ENCODE results near the gene NCF4. TPM values are rescaled to one million over a fixed set of nuclear protein-coding genes. Genes with fewer than 3 reads are reported as not detected.

The NCF4 gene
- total RNA-seq, 1 experiment from 2014 or later: not detected

DNA sequence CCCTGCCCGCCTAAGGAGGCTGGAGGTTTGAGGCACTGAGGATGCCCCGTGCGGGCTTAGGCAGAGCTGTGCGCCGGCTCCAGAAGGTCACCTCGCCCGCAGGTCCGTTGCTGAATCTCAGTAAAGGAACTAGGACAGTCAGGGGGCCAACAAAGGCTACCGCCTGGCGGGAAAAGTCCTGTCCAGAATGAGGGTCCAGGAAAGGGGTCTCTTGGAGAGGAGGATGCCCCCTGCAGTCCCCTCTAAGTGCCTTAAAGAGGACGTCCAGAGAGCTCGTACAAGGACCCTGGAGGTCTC is 44.5 kb upstream of the NCF4 start:
- Histone ChIP-seq H3K4me1 (ENCODE audit: control insufficient read depth, insufficient read depth, low read length) (no peaks in the 10 kb centered on the region; the same call in 1 of the 2 replicates), H3K27me3 (ENCODE audit: control insufficient read depth, insufficient read depth, low read length) (peaks cover 8% of the 10 kb centered on the region; the same call in 1 of the 2 replicates), H3K4me3 (ENCODE audit: low read depth in 2 of 2, low read length in 2 of 2) (peak overlapping the region; percentile 14 to 24; a peak in 2 of 4 replicates), H3K27ac (ENCODE audit: low read length) (no peak overlapping the region), H3K9me3 (ENCODE audit: control insufficient read depth, insufficient read depth, low read depth, low read length) (no peaks in the 10 kb centered on the region), H3K36me3 (ENCODE audit: control insufficient read depth, insufficient read depth, low read length) (no peaks in the 10 kb centered on the region)
- no TSS peak for BruUV-seq (replicated peaks)
- intact Hi-C loops (cut with micrococcal nuclease; ENCODE audit: unreplicated experiment): no loop called here
- TF ChIP-seq, protein P1, sequence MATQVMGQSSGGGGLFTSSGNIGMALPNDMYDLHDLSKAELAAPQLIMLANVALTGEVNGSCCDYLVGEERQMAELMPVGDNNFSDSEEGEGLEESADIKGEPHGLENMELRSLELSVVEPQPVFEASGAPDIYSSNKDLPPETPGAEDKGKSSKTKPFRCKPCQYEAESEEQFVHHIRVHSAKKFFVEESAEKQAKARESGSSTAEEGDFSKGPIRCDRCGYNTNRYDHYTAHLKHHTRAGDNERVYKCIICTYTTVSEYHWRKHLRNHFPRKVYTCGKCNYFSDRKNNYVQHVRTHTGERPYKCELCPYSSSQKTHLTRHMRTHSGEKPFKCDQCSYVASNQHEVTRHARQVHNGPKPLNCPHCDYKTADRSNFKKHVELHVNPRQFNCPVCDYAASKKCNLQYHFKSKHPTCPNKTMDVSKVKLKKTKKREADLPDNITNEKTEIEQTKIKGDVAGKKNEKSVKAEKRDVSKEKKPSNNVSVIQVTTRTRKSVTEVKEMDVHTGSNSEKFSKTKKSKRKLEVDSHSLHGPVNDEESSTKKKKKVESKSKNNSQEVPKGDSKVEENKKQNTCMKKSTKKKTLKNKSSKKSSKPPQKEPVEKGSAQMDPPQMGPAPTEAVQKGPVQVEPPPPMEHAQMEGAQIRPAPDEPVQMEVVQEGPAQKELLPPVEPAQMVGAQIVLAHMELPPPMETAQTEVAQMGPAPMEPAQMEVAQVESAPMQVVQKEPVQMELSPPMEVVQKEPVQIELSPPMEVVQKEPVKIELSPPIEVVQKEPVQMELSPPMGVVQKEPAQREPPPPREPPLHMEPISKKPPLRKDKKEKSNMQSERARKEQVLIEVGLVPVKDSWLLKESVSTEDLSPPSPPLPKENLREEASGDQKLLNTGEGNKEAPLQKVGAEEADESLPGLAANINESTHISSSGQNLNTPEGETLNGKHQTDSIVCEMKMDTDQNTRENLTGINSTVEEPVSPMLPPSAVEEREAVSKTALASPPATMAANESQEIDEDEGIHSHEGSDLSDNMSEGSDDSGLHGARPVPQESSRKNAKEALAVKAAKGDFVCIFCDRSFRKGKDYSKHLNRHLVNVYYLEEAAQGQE (IDR thresholded peaks at IDR 0.05; ENCODE audit: insufficient read depth in 1 of 2, low read depth in 2 of 2, low read length in 1 of 2): no peak
- TF ChIP-seq, protein P2, sequence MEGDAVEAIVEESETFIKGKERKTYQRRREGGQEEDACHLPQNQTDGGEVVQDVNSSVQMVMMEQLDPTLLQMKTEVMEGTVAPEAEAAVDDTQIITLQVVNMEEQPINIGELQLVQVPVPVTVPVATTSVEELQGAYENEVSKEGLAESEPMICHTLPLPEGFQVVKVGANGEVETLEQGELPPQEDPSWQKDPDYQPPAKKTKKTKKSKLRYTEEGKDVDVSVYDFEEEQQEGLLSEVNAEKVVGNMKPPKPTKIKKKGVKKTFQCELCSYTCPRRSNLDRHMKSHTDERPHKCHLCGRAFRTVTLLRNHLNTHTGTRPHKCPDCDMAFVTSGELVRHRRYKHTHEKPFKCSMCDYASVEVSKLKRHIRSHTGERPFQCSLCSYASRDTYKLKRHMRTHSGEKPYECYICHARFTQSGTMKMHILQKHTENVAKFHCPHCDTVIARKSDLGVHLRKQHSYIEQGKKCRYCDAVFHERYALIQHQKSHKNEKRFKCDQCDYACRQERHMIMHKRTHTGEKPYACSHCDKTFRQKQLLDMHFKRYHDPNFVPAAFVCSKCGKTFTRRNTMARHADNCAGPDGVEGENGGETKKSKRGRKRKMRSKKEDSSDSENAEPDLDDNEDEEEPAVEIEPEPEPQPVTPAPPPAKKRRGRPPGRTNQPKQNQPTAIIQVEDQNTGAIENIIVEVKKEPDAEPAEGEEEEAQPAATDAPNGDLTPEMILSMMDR (IDR thresholded peaks at IDR 0.05): no peak
- TF ChIP-seq POLR2AphosphoS5 (IDR thresholded peaks at IDR 0.05; ENCODE audit: low read depth, low read length): no peak
- no peak for TF ChIP-seq TCF7L2 (IDR thresholded peaks at IDR 0.05; ENCODE audit: low read depth, low read length)
- DNase-seq (ENCODE audit: low read depth, low spot score) (no peak), ATAC-seq (peak; percentile 69; the same call in 1 of the 2 replicates)
- POLR2A ChIA-PET: no interaction called here
- CTCF ChIA-PET: no interaction called here
- in situ Hi-C loops (cut with HindIII; ENCODE audit: low pct_unique_long_range_greater_than_20kb, low sequenced_read_pairs): no loop called here

DNA sequence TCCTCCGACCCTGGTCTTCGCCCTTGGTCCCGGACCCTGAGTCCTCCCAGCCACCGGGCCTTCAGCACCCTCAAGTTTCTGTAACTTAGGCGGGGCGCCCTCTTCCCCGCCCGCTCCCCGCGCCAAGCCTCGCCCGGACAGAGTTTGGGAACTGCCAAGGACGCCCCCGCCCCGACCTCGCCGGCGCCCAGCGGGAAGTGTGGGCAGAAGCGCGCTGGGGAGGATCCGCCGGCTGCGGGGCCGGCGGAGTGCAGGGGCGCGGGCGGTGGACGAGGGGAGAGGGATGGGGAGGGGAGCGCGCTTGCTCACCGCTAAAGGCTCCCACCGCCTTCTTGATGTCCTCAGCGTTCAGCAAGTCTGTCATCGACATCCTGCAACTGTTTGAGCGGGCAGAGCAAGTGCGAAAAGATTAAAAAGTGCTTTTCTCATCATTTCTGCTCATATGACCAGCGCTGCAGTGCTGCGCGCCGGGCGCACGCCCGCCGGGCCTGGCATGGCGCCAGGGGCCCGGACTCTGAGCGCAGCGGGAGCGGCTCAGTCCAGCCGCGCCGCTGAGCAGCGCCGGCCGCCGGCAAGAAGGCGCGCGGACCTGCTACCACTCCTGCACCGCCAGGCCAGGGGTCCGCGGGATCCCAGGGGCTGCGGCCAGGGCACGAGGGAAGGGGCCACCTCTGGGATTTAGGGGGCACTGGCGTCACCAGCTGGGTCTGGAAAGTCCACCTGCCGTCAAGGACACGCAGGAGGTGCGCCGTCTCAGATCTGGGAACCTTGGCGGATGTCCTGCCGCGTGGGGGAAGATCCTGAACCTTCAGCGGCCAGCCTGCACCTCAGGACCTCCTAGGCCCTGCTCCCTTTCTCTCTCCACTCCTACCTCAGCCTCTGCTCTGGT is 43.9 kb upstream of the NCF4 start, which contains the start of gene PVALB:
Gene PVALB, minus strand, starts transcription at position 400 of the 889 bp plus-strand sequence. Its CDS starts 30 bp downstream, at position 370.
- no peaks in the 10 kb centered on the region for H3K36me3 ChIP-seq (ENCODE audit: control insufficient read depth, insufficient read depth, low read length)
- in situ Hi-C loops (cut with HindIII; ENCODE audit: low pct_unique_long_range_greater_than_20kb, low sequenced_read_pairs) (no loop called here), intact Hi-C loops (cut with micrococcal nuclease; ENCODE audit: unreplicated experiment) (no loop called here)
- no peaks in the 10 kb centered on the region; the same call in 1 of the 2 replicates for H3K4me1 ChIP-seq (ENCODE audit: control insufficient read depth, insufficient read depth, low read length)
- DNase-seq (ENCODE audit: low read depth, low spot score): no peak
- peak; percentile 66 for ATAC-seq
- BruUV-seq (replicated peaks): no TSS peak
- TF ChIP-seq TCF7L2 (IDR thresholded peaks at IDR 0.05; ENCODE audit: low read depth, low read length) (no peak), SIN3A (IDR thresholded peaks at IDR 0.05; ENCODE audit: borderline replicate concordance, insufficient read depth, low read depth, low read length) (no peak), POLR2AphosphoS5 (IDR thresholded peaks at IDR 0.05; ENCODE audit: low read depth, low read length) (no peak)
- TF ChIP-seq, protein P1 (IDR thresholded peaks at IDR 0.05; ENCODE audit: insufficient read depth in 1 of 2, low read depth in 2 of 2, low read length in 1 of 2): no peak
- TF ChIP-seq, protein P2 (IDR thresholded peaks at IDR 0.05): no peak
- POLR2A ChIA-PET: no interaction called here
- peak within 1 kb of the TSS; percentile 14 to 24; a peak in 3 of 4 replicates for H3K4me3 ChIP-seq (ENCODE audit: low read depth in 2 of 2, low read length in 2 of 2)
- CTCF ChIA-PET: no interaction called here
- no peaks in the 10 kb centered on the region for H3K9me3 ChIP-seq (ENCODE audit: control insufficient read depth, insufficient read depth, low read depth, low read length)
- H3K27me3 ChIP-seq (ENCODE audit: control insufficient read depth, insufficient read depth, low read length): peaks cover 8% of the 10 kb centered on the region; the same call in 1 of the 2 replicates
- no peak within 1 kb of the TSS for H3K27ac ChIP-seq (ENCODE audit: low read length)

Measured in Panc1 (cell line).